IPS DF 19.7 (cell line): Measurements from ENCODE around the gene COL4A6.
"Not testable (repeated sequence)": the region's sequence is repeated elsewhere in the genome, so short reads cannot be mapped to it uniquely, and the experiment has no call there.

Source experiments
- DNase-seq: peaks from one replicate; pipeline ENCODE4 v3.0.0-alpha.2; 2013; ENCODE audit warnings: low read depth, low spot score

Gene COL4A6

GRCh38 chrX:108399418-108400165 lies 38.6 kb downstream of the COL4A6 start:
- DNase-seq, result no peak

- no peak for DNase-seq
These were observed 40.4 kb downstream of the COL4A6 start for GRCh38 chrX:108397627-108398391.

- no peak for DNase-seq
These were observed 41.2 kb downstream of the COL4A6 start for GRCh38 chrX:108396986-108397385.

- no peak for DNase-seq
These were observed 41.9 kb downstream of the COL4A6 start for GRCh38 chrX:108396188-108396891.

GRCh38 chrX:108390976-108391717 lies 47.1 kb downstream of the COL4A6 start:
- not testable (repeated sequence) for DNase-seq

GRCh38 chrX:108384783-108385182 lies 53.4 kb downstream of the COL4A6 start:
- DNase-seq, result no peak

GRCh38 chrX:108380222-108380621 lies 58.0 kb downstream of the COL4A6 start:
- no peak for DNase-seq

GRCh38 chrX:108376821-108377220 lies 61.4 kb downstream of the COL4A6 start:
- DNase-seq, result not testable (repeated sequence)

GRCh38 chrX:108375591-108375990 lies 62.6 kb downstream of the COL4A6 start:
- DNase-seq, result not testable (repeated sequence)

- no peak for DNase-seq
These were observed 71.4 kb downstream of the COL4A6 start for GRCh38 chrX:108366644-108367406.

GRCh38 chrX:108362026-108362425 lies 76.2 kb downstream of the COL4A6 start:
- DNase-seq, result no peak

GRCh38 chrX:108361316-108361715 lies 76.9 kb downstream of the COL4A6 start:
- no peak for DNase-seq

- no peak for DNase-seq
These were observed 78.2 kb downstream of the COL4A6 start for GRCh38 chrX:108359806-108360602.

GRCh38 chrX:108353452-108353851 lies 84.8 kb downstream of the COL4A6 start:
- DNase-seq, result no peak

- no peak for DNase-seq
These were observed 89.0 kb downstream of the COL4A6 start for GRCh38 chrX:108349210-108349609.

GRCh38 chrX:108348525-108348924 lies 89.7 kb downstream of the COL4A6 start:
- no peak for DNase-seq

GRCh38 chrX:108347800-108348199 lies 90.4 kb downstream of the COL4A6 start:
- peak; percentile 17 for DNase-seq

GRCh38 chrX:108344216-108344615 lies 94.0 kb downstream of the COL4A6 start:
- DNase-seq, result no peak

- DNase-seq, result no peak
These were observed 96.3 kb downstream of the COL4A6 start for GRCh38 chrX:108341947-108342346.

- DNase-seq, result no peak
These were observed 105.9 kb downstream of the COL4A6 start for GRCh38 chrX:108332281-108332680.
